ENCODE measurements around the gene CGB5. TPM values are rescaled to one million over a fixed set of nuclear protein-coding genes. Genes with fewer than 3 reads are reported as not detected.
"Not testable (repeated sequence)": the region's sequence is repeated elsewhere in the genome, so short reads cannot be mapped to it uniquely, and the experiment has no call there.

CGB5 gene
- total RNA-seq, 1 donor from 2014 or later, result not detected

GRCh38 chr19:49017666-49018351 is 25.8 kb upstream of the CGB5 start:
- H3K4me3 Mint-ChIP-seq (ENCODE audit: low read depth), result peak overlapping the region; percentile 35
- H3K4me1 Mint-ChIP-seq (ENCODE audit: low read depth), result peaks cover 3% of the 10 kb centered on the region
- H3K27me3 Mint-ChIP-seq, result peaks cover 45% of the 10 kb centered on the region
- peaks cover 13% of the 10 kb centered on the region for H3K36me3 Mint-ChIP-seq (ENCODE audit: insufficient read depth)
- H3K9me3 Mint-ChIP-seq (ENCODE audit: low read depth), result no peaks in the 10 kb centered on the region
- peak; percentile 59 for DNase-seq (ENCODE audit: low spot score, unreplicated experiment)
- peak; percentile 66 for TF ChIP-seq CTCF (IDR thresholded peaks at IDR 0.05; ENCODE audit: unreplicated experiment)
- H3K27ac Mint-ChIP-seq, result no peak overlapping the region

- H3K9me3 Mint-ChIP-seq (ENCODE audit: low read depth); H3K4me1 Mint-ChIP-seq (ENCODE audit: low read depth); H3K4me3 Mint-ChIP-seq (ENCODE audit: low read depth); DNase-seq (ENCODE audit: low spot score, unreplicated experiment): not testable (repeated sequence)
- H3K27me3 Mint-ChIP-seq, result peaks cover 45% of the 10 kb centered on the region
- peaks cover 13% of the 10 kb centered on the region for H3K36me3 Mint-ChIP-seq (ENCODE audit: insufficient read depth)
- peak overlapping the region; percentile 65 for H3K27ac Mint-ChIP-seq
Measured at GRCh38 chr19:49018388-49019241, 25.0 kb upstream of the CGB5 start.

GRCh38 chr19:49019242-49019932 is 24.3 kb upstream of the CGB5 start:
- peak; percentile 27 for TF ChIP-seq CTCF (IDR thresholded peaks at IDR 0.05; ENCODE audit: unreplicated experiment)
- Mint-ChIP-seq H3K27ac (peak overlapping the region; percentile 65), H3K4me3 (ENCODE audit: low read depth) (no peak overlapping the region), H3K9me3 (ENCODE audit: low read depth) (no peaks in the 10 kb centered on the region), H3K36me3 (ENCODE audit: insufficient read depth) (peaks cover 9% of the 10 kb centered on the region), H3K4me1 (ENCODE audit: low read depth) (peaks cover 3% of the 10 kb centered on the region), H3K27me3 (peaks cover 45% of the 10 kb centered on the region)
- DNase-seq (ENCODE audit: low spot score, unreplicated experiment), result no peak

- DNase-seq (ENCODE audit: low spot score, unreplicated experiment), result no peak
- peaks cover 49% of the 10 kb centered on the region for H3K27me3 Mint-ChIP-seq
- no peak overlapping the region for H3K4me3 Mint-ChIP-seq (ENCODE audit: low read depth)
- peaks cover 3% of the 10 kb centered on the region for H3K4me1 Mint-ChIP-seq (ENCODE audit: low read depth)
- H3K27ac Mint-ChIP-seq, result no peak overlapping the region
- peaks cover 7% of the 10 kb centered on the region for H3K36me3 Mint-ChIP-seq (ENCODE audit: insufficient read depth)
- TF ChIP-seq CTCF (IDR thresholded peaks at IDR 0.05; ENCODE audit: unreplicated experiment), result no peak
- H3K9me3 Mint-ChIP-seq (ENCODE audit: low read depth), result no peaks in the 10 kb centered on the region
Measured at GRCh38 chr19:49020342-49020741, 23.3 kb upstream of the CGB5 start.

- Mint-ChIP-seq H3K27ac (no peak overlapping the region), H3K4me3 (ENCODE audit: low read depth) (no peak overlapping the region), H3K27me3 (peaks cover 49% of the 10 kb centered on the region), H3K36me3 (ENCODE audit: insufficient read depth) (peaks cover 2% of the 10 kb centered on the region), H3K4me1 (ENCODE audit: low read depth) (peaks cover 3% of the 10 kb centered on the region), H3K9me3 (ENCODE audit: low read depth) (no peaks in the 10 kb centered on the region)
- DNase-seq (ENCODE audit: low spot score, unreplicated experiment), result no peak
- TF ChIP-seq CTCF (IDR thresholded peaks at IDR 0.05; ENCODE audit: unreplicated experiment), result no peak
Measured at GRCh38 chr19:49020931-49021895, 22.4 kb upstream of the CGB5 start.
